H9 (cell line): Measurements from ENCODE around the gene MCM8. TPM values are rescaled to one million over a fixed set of nuclear protein-coding genes. Genes with fewer than 3 reads are reported as not detected.

Source experiments
- DNase-seq: peaks from one replicate; pipeline ENCODE4 v3.0.0-alpha.2; 2017
- H2AFZ ChIP-seq: one replicate; pipeline ENCODE4 v1.6.1; 2013; ENCODE audit warnings: mild to moderate bottlenecking, low read length, control low read depth, moderate library complexity
- H2AK5ac ChIP-seq: 2 replicates; pipeline ENCODE4 v1.6.1; 2013; ENCODE audit warnings: low read length, control low read depth, mixed read lengths; ENCODE audit not compliant: insufficient read length
- H2BK120ac ChIP-seq: one replicate; pipeline ENCODE4 v1.6.1; 2013; ENCODE audit warnings: low read depth, mild to moderate bottlenecking, low read length, control low read depth, inconsistent platforms; ENCODE audit not compliant: poor library complexity, severe bottlenecking
- H2BK12ac ChIP-seq: 2 replicates; pipeline ENCODE4 v1.6.1; 2013; ENCODE audit warnings: low read length, control low read depth, mixed read lengths, low read depth; ENCODE audit not compliant: insufficient read length
- H2BK15ac ChIP-seq: 2 replicates; pipeline ENCODE4 v1.6.1; 2013; ENCODE audit warnings: low read depth, low read length, control low read depth
- H2BK20ac ChIP-seq: one replicate; pipeline ENCODE4 v1.6.1; 2013; ENCODE audit warnings: low read depth, mild to moderate bottlenecking, low read length, control low read depth, inconsistent platforms; ENCODE audit not compliant: poor library complexity, severe bottlenecking
- H2BK5ac ChIP-seq: 2 replicates; pipeline ENCODE4 v1.6.1; 2013; ENCODE audit warnings: low read length, control low read depth, mixed read lengths; ENCODE audit not compliant: insufficient read length
- H3K14ac ChIP-seq: 2 replicates; pipeline ENCODE4 v1.6.1; 2013; ENCODE audit warnings: low read length, control low read depth; ENCODE audit not compliant: insufficient read depth
- H3K18ac ChIP-seq: 2 replicates; pipeline ENCODE4 v1.6.1; 2013; ENCODE audit warnings: low read depth, mild to moderate bottlenecking, mixed read lengths, low read length, control low read depth; ENCODE audit not compliant: insufficient read length
- H3K23ac ChIP-seq: 2 replicates; pipeline ENCODE4 v1.6.1; 2013; ENCODE audit warnings: low read length, control low read depth, mixed read lengths, low read depth; ENCODE audit not compliant: insufficient read length
- H3K23me2 ChIP-seq: 2 replicates; pipeline ENCODE4 v1.6.1; 2013; ENCODE audit warnings: low read depth, mild to moderate bottlenecking, mixed read lengths, low read length, control low read depth; ENCODE audit not compliant: insufficient read length, poor library complexity, severe bottlenecking
- H3K27ac ChIP-seq: 2 replicates; pipeline ENCODE4 v1.5.1; 2013; ENCODE audit warnings: low read length, control low read depth, mixed read lengths, low read depth; ENCODE audit not compliant: insufficient read length
- H3K27me3 ChIP-seq: 2 replicates; pipeline ENCODE4 v1.6.1; 2013; ENCODE audit warnings: low read length, control low read depth, inconsistent platforms; ENCODE audit not compliant: insufficient read depth
- H3K4ac ChIP-seq: 2 replicates; pipeline ENCODE4 v1.6.1; 2013; ENCODE audit warnings: low read depth, mild to moderate bottlenecking, control low read depth, inconsistent platforms, low read length, moderate library complexity
- H3K4me1 ChIP-seq: 2 replicates; pipeline ENCODE4 v1.6.1; 2013; ENCODE audit warnings: low read length, control low read depth, inconsistent platforms; ENCODE audit not compliant: insufficient read depth
- H3K4me2 ChIP-seq: 2 replicates; pipeline ENCODE4 v1.6.1; 2013; ENCODE audit warnings: low read length, control low read depth, mixed read lengths; ENCODE audit not compliant: insufficient read length, insufficient read depth
- H3K56ac ChIP-seq: 2 replicates; pipeline ENCODE4 v1.6.1; 2013; ENCODE audit warnings: low read depth, mild to moderate bottlenecking, mixed read lengths, low read length, control low read depth; ENCODE audit not compliant: insufficient read length
- H3K79me1 ChIP-seq: 2 replicates; pipeline ENCODE4 v1.6.1; 2013; ENCODE audit warnings: low read depth, mild to moderate bottlenecking, moderate library complexity, low read length, control low read depth, inconsistent platforms; ENCODE audit not compliant: insufficient read depth, poor library complexity, severe bottlenecking
- H3K79me2 ChIP-seq: 2 replicates; pipeline ENCODE4 v1.6.1; 2013; ENCODE audit warnings: low read length, control low read depth, inconsistent platforms; ENCODE audit not compliant: insufficient read depth
- H3K9ac ChIP-seq: 2 replicates; pipeline ENCODE4 v1.6.1; 2013; ENCODE audit warnings: low read length, control low read depth, mixed read lengths; ENCODE audit not compliant: insufficient read length; ENCODE audit errors: extremely low read depth
- H3K9me3 ChIP-seq: one replicate; pipeline ENCODE4 v1.6.1; 2013; ENCODE audit warnings: low read depth, low read length, inconsistent platforms; ENCODE audit not compliant: control insufficient read depth
- H3T11ph ChIP-seq: one replicate; pipeline ENCODE4 v1.6.1; 2013; ENCODE audit warnings: mild to moderate bottlenecking, low read length, control low read depth, inconsistent platforms
- H4K20me1 ChIP-seq: one replicate; pipeline ENCODE4 v1.6.1; 2013; ENCODE audit not compliant: control insufficient read depth, insufficient read length, insufficient read depth
- H4K5ac ChIP-seq: 2 replicates; pipeline ENCODE4 v1.6.1; 2013; ENCODE audit warnings: low read depth, mild to moderate bottlenecking, mixed read lengths, low read length, control low read depth; ENCODE audit not compliant: insufficient read length
- H4K8ac ChIP-seq: replicated peaks from 2 replicates; pipeline ENCODE4 v1.6.1; 2013; ENCODE audit warnings: low read length, control low read depth, mixed read lengths, low read depth; ENCODE audit not compliant: insufficient read length
- H4K91ac ChIP-seq: 2 replicates; pipeline ENCODE4 v1.6.1; 2013; ENCODE audit warnings: low read depth, mild to moderate bottlenecking, moderate library complexity, mixed read lengths, low read length, control low read depth; ENCODE audit not compliant: insufficient read length
- H3K27ac Mint-ChIP-seq, 3 experiments: 2 replicates in 2 of 3; 3 replicates in 1 of 3; pipeline ENCODE4 v1.8.0; 2020 to 2021; ENCODE audit warnings: mixed read lengths in 3 of 3, mild to moderate bottlenecking in 1 of 3, moderate library complexity in 1 of 3
- H3K27me3 Mint-ChIP-seq: 2 replicates; pipeline ENCODE4 v1.8.0; 2021; ENCODE audit warnings: low read depth, mild to moderate bottlenecking, moderate library complexity, mixed read lengths
- H3K36me3 Mint-ChIP-seq, 3 experiments: 2 replicates in 2 of 3; 3 replicates in 1 of 3; pipeline ENCODE4 v1.8.0; 2020 to 2021; ENCODE audit warnings: low read depth in 3 of 3, mixed read lengths in 3 of 3; ENCODE audit not compliant: insufficient read depth in 1 of 3
- H3K4me1 Mint-ChIP-seq, 2 experiments: 2 replicates each; pipeline ENCODE4 v1.8.0; 2020; ENCODE audit warnings: mixed read lengths in 2 of 2
- H3K4me3 Mint-ChIP-seq, 2 experiments: 2 replicates in 1 of 2; 3 replicates in 1 of 2; pipeline ENCODE4 v1.8.0; 2020 to 2021; ENCODE audit warnings: mild to moderate bottlenecking in 2 of 2, mixed read lengths in 2 of 2, moderate library complexity in 1 of 2
- H3K9me3 Mint-ChIP-seq, 2 experiments: 2 replicates in 1 of 2; 3 replicates in 1 of 2; pipeline ENCODE4 v1.8.0; 2020; ENCODE audit warnings: mild to moderate bottlenecking in 2 of 2, mixed read lengths in 2 of 2, moderate library complexity in 1 of 2
- total RNA-seq: library from RNA; stranded (reverse); gene quantifications from 2 replicates; pipeline ENCODE4 v1.2.1, GENCODE V29; 2021
- TF ChIP-seq, protein P1 (sequence below): fragments of 200-600 bp; sonication (generic); conservative IDR thresholded peaks from 3 replicates; pipeline ENCODE4 v1.8.0; 2021; ENCODE audit warnings: antibody characterized with exemption, mild to moderate bottlenecking

The MCM8 gene
- total RNA-seq, 1 experiment from 2014 or later: 32.2 TPM

DNA sequence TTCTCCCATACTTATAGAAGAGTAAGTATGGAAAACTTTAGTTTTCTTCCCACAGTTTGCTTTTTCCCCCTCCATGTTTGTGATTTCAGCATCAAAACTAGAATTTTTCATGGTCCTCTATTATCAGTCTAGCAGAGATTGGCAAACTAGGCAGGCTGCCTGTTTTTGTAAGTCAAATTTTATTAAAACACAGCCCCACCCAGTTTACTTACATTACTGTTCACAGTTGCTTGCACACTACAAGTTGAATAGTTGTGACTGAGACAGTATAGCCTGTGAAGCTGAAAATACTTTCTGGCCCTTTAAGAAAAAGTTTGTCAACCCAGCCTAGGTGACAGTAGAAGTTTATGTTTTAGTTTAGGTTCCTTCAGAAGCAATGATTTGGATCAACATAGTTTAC, 19.5 kb downstream of the MCM8 start:
- no peak overlapping the region for H3K56ac ChIP-seq
- H4K5ac ChIP-seq: no peak overlapping the region
- peaks cover 85% of the 10 kb centered on the region for H3K27me3 Mint-ChIP-seq
- H3K36me3 Mint-ChIP-seq: peaks cover 32 to 81% (median 61%) of the 10 kb centered on the region in 3 experiments
- no peak overlapping the region for H2BK5ac ChIP-seq
- H3K4ac ChIP-seq: no peak overlapping the region
- no peak overlapping the region for H4K91ac ChIP-seq
- H3K9me3 ChIP-seq: no peaks in the 10 kb centered on the region
- no peak overlapping the region for H3K18ac ChIP-seq
- H4K8ac ChIP-seq: no peak overlapping the region
- H3K4me2 ChIP-seq: no peak overlapping the region
- H3T11ph ChIP-seq: no peak overlapping the region
- no peak overlapping the region for H3K14ac ChIP-seq
- no peak for DNase-seq
- no peaks in the 10 kb centered on the region for H3K9me3 Mint-ChIP-seq
- H3K79me2 ChIP-seq: no peaks in the 10 kb centered on the region
- peaks cover 18% of the 10 kb centered on the region; the same call in 1 of the 2 replicates for H3K27me3 ChIP-seq
- no peaks in the 10 kb centered on the region for H3K79me1 ChIP-seq
- no peak overlapping the region for H3K23ac ChIP-seq
- no peak overlapping the region for H2AK5ac ChIP-seq
- no peaks in the 10 kb centered on the region for H4K20me1 ChIP-seq
- peaks cover 19 to 22% of the 10 kb centered on the region in 2 experiments for H3K4me1 Mint-ChIP-seq
- no peak overlapping the region for H3K27ac ChIP-seq
- no peak overlapping the region for H2BK20ac ChIP-seq
- H3K9ac ChIP-seq: no peak overlapping the region
- H3K4me1 ChIP-seq: no peaks in the 10 kb centered on the region
- no peaks in the 10 kb centered on the region for H3K23me2 ChIP-seq
- no peak overlapping the region for H3K4me3 Mint-ChIP-seq
- no peak overlapping the region; a peak in 1 of 7 replicates for H3K27ac Mint-ChIP-seq
- H2BK120ac ChIP-seq: no peak overlapping the region
- H2AFZ ChIP-seq: no peak overlapping the region
- no peak overlapping the region for H2BK12ac ChIP-seq
- TF ChIP-seq, protein P1, sequence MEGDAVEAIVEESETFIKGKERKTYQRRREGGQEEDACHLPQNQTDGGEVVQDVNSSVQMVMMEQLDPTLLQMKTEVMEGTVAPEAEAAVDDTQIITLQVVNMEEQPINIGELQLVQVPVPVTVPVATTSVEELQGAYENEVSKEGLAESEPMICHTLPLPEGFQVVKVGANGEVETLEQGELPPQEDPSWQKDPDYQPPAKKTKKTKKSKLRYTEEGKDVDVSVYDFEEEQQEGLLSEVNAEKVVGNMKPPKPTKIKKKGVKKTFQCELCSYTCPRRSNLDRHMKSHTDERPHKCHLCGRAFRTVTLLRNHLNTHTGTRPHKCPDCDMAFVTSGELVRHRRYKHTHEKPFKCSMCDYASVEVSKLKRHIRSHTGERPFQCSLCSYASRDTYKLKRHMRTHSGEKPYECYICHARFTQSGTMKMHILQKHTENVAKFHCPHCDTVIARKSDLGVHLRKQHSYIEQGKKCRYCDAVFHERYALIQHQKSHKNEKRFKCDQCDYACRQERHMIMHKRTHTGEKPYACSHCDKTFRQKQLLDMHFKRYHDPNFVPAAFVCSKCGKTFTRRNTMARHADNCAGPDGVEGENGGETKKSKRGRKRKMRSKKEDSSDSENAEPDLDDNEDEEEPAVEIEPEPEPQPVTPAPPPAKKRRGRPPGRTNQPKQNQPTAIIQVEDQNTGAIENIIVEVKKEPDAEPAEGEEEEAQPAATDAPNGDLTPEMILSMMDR: no peak
- no peak overlapping the region for H2BK15ac ChIP-seq
